NCI-H524 (cell line): ENCODE data around the gene FDXR.
"Not testable (repeated sequence)": the region's sequence is repeated elsewhere in the genome, so short reads cannot be mapped to it uniquely, and the experiment has no call there.

ENCODE experiments used
- DNase-seq, 2 experiments: peaks; one replicate each; lab custom pipeline; 2025; lab: John Stamatoyannopoulos, UW

Gene FDXR

DNA sequence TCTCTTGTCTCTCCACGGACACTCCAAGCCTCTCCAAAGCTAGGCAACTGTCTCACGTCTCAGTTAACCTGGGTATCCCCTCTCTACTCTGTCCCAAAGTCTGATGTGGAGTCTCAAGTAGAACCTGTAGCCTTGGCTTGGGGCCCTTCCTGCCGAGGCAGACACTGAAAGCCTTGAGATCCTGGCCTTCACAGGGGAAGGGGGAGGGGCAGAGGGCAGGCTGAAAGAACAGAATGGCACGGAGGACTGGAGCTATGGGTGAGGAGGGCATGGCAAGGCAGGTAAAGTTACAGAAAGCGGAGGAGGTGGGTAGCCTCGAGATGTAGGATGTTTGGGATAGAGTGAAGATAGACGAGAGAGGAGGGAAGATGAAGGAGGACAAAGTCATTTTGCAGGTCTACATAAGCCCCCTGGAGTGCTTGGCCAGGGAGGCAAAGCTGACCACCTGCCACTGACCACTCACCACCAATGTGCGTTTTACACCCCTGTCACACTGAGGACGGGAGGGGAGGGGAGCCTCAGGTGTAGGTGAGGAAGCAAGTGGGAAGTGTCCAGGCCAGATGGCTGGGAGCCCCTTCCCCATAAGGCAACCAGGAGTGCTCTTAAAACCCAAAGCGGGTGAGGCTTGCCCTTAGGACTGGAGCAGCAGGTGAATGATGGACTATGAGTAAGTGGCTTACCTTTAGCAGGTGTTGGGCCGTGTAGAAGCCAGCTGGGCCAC is 1.3 kb downstream of the FDXR start:
- no peak for DNase-seq

DNA sequence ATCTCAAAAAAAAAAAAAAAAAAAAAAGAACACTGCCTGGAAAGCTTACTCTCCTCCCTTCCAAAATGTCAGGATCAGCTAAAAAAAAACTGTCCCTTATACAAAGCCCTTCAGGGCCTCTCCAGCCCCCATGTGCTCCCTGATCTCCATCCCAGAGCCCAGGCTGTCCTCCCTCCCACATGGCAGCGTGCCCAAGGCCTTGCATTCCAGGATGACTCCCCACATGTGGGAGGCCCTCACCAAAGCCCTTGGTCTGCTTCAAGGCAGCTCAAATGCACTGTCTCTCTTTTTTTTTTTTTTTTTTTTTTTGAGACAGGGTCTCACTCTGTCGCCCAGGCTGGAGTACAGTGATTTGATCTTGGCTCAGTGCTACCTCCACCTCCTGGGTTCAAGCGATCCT is 2.3 kb downstream of the FDXR start:
- DNase-seq = no peak

DNA sequence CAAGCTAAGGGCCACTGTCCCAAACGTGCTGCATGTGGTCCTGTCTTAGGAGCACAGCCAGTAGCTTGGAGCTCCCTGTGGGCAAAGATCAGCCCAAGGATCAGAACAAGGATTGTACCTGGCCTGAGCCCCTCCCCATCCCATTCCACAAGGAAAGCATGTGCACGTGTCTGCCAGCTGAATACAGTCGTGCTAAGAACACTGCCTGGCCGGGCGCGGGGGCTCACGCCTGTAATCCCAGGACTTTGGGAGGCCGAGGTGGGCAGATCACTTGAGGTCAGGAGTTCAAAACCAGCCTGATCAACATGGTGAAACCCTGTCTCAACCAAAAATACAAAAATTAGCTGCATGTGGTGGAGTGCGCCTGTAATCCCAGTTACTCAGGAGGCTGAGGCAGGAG is 2.8 kb downstream of the FDXR start:
- not testable (repeated sequence) for DNase-seq

DNA sequence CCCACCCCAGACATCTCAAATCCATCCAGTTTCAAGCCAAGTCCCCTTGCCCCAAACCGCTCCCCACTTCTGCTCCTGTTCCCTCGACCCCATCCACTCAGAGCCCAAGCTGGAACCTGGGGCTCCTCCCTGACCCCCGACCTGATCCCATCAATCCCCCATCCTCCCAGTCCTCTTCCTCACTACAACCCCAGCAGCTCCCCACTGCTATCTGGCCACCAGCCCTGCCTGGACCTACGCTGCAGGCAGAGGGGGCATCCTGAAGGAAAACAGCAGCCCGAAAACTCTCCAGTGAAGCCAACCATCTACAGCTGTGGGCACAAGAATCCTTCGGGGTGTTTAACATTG is 3.9 kb downstream of the FDXR start:
- no peak for DNase-seq

DNA sequence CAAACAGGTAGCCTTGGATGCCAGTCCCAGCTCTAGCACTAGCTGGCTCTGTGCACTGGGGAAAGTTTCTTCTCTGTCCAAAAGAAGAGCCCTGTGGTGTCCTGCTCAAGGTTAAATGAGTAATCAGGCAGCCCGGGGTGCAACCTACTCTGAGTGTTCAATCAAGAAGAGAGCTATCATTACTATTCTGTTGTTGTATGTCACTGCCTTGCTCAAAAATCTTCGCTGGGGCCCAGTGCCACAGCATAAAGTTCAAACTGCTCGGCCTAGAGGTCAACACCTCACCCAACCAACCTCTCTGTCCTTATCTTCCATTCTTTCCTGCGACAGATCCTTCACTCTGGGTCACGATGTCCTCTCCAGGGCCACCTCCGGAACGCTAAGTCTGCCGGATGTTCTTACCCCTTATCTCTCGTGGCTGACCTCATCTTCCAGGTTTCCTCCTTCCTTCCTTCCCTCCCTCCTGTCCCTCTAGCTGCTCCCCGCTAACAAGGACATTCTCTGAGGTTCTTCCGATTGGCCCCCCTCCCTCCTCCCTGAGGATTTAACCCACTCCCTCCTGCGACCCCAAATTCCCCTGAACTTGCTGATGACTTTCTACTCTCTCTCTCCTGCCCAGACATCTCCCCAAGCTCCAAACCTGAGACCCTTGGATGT is 4.4 kb downstream of the FDXR start:
- DNase-seq = no peak

DNA sequence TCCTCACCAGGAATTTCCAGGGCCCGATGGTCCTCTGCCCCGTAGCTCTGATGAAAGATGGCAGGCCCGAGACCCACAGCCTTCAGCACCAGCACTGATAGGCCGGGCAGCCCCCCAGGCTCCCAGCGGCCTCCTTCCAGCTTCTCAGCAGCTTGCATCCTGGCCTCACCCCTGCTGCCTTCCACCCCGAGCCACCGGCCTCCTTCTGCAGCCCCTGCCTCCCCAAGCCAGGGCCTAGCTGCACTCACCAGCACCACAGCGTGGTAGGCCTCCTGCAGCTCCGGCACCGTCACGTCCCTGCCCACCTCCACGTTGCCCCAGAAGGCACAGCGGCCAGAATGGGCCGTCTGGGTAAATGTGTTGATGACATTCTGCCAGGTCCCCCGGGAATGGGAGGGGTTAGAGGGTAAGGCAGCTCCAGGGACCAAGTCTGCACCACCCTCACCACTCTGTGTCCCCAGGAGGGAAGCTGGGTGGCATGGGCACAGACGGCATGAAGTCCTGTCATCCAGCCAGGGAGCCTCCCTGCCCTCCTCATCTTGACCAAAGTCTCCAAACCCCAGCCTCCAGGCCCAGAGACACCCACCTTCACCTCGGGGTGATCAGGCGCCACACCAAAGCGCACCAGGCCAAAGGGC is 6.5 kb downstream of the FDXR start:
- no peak for DNase-seq

DNA sequence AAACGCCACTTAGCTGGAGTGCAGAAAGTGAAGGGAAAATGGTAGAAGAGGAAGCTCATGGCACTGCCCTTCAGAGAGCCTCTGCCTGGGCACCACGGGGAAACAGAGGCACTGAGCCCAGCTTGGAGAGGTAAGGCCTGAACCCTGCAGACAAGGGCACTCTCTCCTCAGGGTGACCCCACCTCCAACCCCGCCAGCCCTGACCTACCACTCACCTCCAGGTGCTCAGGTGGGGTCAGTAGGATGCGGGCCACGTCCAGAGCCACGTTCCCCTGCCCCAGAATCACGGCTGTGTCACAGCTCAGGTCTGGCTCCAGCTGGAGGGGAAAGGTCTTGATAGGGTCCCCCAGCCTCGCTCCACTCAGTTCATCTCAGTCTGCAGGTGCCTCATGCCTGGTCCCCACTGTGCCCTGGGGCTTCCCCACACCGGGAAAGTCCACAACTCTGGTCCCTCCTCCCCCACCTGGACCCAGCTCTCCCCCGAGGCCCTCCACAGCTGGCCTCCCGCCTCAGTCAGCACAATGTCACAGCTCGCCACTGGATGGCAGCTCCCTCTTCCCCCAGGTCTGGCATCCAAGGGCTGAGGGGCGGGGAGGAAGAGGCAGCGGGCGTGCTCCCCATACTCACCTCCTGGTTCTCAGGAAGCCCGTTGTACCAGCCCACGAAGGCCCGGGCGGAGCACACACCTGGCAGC is 7.1 kb downstream of the FDXR start:
- DNase-seq = peak in 1 of 2 experiments; percentile 37

DNA sequence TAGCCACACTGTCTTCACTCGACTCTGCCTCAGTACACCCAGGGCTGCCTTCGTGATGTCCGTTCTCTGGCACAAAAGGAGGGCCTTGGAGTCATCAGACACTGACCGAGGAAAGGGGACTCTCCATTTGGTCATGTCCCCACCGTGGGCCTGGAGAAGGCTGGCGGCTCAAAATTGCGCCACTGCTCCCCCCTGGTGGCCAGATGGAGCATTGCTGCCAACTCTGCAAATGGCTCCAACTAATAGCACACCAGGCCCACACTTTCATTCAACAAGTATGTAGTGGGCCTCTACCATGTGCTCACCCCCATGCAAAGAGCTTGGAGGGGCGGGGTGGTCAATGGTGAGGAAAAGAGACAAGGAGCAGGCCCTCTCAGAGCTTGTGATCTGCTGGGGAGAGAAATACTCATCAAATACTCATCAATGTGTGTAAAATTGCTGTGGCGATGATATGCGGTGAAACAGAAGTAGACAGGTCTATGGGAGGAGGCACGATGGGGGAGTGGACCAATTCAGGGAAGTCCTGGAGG is 7.9 kb downstream of the FDXR start:
- DNase-seq = peak; percentile 68 to 82

DNA sequence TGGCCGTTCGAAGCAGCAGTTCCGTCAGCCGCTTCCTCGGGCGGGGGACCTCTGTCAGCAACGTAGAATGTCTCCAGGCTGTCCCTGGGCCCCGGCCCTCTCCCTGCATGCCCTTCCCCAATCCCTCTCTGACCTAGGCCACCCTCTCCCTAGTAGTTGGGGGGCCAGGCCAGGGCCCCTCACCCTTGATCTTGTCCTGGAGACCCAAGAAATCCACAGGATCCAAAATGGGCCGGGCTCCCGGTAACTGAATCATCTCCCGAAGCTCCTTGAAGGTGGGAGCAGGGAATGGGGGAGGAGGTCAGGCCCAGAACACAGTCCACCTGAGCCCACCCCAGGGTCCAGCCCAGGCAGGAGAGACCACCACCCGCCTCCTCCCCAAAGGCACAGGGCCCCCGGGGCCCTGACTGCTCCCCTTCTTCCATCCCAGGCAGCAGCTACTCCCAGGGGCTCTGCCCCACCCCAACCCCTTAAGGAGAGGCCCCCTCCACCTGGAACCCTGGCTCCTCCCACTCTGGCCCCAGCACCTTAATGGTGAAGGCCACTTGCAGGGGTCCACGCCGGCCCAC is 8.4 kb downstream of the FDXR start:
- DNase-seq = no peak

DNA sequence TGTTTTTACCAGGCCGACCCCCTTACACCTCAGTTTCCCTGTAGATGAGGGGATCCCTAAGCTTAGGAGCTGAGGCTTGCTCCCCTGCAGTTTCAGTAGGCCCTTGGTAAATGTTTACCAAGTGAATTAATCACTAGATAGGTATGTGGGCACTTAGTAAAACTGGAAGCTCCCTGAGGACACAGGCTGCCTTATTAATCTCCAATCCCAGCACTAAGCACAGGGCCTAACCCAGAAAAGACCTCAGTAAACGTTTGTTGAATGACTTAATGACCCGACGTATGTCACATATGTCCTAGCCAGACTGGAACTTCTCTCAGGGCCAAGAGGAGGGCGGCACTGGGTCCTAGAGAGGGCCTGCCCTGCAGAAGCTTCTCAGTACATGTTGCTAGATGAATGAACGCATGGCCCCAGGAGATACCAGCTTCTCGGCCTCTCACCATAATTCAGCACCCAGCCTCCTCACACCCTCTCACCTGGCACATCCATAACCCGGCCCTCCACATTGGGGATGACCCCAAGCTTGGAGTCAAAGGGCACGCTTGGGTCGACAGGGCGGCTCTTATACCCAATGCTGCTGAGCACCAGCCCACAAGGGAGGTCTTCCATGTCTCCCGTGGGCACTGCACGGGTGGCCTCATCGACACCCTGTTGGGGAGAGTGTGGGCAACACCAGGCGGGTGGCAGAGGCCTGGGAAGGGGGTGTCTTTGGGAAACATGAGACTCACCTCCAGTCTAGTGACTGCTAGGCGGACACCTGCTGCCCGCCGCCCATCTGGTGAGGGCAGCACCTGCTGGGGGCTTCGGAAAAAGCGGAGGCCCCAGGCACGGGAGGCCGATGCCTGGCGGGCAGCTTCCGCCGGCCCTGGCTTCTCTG is 9.1 kb downstream of the FDXR start:
- no peak for DNase-seq

DNA sequence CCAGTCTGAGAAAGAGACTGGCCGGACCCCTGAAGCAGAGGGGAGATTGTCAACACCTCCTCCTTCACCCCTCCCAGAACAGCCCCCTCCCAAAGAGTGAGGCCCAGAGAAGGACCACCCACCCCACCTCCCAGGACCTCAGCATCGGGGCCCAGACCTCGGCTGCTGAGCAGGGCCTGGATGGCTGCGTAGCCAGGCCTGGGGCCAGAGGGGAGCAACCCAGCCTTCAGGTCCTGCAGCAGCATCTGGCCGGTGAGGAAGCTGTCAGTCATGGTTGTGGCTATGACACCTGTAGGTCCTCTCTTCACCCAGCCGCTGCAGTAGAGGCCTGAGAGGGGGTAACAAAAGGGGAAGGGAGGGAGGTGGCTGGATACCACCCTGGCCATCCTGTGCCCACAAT is 9.9 kb downstream of the FDXR start:
- no peak for DNase-seq

DNA sequence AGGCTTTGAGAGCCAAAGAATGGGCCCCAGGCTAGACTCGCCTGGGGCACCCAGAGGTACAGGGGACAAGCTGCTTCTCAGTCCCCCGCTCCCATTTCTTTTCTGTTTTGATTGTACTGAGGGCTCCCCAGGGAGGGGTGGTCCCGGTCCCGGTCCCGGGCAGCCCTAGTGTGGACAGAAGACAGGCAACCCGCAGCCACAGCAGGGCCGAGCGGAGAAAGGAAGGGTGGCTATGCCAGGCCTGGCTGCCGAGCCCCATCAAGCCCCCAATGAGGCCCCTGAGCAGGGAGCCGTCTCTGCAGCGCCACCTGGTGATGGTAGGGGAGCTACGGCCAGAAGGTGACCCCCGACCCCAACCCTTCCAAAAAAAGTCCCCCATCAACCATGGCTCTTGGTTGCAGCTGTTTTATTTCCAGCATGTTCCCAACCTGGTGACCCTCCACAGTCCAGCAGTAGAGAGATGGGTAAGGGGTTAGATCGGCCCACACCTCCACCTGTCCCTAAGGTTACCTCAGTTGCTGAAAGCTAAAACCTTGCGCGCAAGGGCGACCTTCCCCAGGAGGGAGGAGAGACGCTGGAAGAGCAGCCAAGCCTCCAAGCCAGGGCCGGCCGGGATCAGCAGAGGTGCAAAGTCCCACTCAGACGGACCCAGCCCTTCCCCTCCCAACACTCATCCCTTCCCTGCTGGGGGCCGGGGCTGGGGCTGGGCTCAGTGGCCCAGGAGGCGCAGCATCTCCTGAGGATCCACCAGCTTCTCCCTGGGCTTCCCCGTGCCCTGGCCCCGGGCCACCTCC is 10.5 kb downstream of the FDXR start:
- peak; percentile 68 to 81 for DNase-seq

DNA sequence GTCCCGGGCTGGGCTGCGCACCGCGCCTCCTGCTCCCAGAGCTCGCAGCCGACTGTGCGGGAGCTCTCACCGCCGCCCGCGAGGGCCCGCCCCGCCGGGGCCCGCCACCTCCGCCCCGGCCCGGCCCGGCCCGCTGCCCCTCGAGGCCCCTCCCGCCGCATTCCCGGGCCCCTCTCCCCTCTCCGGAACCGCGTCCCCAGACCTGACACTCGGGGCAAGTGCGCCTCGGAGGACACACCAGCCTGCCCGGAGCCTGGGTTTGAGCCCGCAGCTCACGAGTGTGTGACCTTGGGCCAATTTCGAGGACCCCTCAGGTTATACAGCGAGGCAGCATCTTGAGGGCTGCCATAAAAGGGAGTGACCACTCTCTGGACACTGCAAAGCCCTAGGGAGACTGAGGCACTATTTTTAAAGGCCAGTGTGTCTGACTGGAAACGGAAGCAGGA is 11.1 kb downstream of the FDXR start:
- DNase-seq = no peak

DNA sequence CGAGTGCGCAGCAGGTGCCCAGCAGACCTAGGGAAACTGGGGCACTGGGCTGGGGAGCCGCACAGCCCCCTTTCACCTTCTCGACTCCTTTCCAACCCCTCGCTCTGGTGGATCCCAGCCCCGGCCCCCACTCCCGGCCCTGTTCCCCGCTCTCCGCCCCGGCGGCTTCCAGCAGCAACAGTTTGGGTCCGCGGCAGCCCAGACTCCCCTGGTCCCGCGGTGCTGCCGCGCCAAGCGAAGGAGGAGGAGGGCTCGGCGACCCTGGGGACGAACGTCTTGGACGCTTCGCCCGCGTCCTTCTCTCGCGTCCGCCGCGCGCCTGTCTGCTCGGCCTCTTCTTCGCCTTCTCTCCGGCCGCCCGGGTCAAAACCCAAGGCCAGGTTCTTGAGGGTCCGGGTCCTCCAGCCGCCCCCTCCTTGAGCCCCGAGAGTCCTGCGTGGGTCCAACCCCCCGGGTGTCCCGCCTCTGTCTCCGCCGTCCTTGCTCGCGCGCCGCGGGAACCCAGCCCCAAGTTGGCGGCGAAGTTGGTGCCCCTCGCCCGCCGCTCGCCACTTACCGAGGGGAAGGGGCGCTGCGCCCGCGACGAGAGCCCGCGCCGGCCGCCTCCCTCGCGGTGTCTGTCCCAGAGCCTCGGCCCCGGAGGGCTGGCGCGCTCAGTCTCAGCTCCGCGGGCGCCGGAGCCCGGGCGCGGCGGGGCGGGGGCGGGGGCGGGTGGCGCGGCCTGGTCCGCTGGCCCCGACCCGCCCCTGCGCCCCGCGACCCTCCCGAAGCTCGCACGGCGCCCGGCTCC is 11.7 kb downstream of the FDXR start:
- DNase-seq = peak; percentile 26 to 43

DNA sequence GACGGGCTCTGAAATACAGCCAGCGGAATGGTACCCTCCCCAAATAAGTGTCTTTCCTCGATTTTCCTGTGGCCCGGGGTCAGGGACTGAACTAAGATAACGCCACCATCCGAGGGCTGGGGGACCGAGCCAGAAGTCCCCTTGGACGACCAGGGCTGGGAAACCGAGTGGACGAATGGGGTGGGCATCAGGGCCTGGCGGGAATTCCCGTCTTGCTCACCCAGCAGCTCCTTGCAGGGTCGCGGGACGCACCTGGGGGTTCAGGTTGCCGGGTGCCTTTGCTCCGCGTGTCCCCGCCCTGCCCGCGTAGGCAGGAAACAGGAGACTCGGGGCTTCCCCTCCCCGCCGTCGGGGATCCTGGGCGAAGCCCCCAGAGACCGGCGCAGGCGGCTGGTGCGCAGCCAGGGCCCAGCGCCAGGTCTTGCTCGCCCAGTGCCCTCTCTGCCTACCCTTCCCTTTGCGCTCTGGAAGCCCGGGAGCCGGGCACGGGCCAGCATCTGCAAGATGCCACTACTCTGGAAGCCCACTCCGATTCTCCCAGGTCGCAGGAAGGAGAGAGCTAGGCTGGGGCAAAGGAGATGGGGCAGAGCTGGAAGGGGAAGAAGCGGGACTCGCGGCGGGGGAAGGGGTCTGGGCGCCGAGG is 12.4 kb downstream of the FDXR start:
- peak; percentile 39 to 56 for DNase-seq

DNA sequence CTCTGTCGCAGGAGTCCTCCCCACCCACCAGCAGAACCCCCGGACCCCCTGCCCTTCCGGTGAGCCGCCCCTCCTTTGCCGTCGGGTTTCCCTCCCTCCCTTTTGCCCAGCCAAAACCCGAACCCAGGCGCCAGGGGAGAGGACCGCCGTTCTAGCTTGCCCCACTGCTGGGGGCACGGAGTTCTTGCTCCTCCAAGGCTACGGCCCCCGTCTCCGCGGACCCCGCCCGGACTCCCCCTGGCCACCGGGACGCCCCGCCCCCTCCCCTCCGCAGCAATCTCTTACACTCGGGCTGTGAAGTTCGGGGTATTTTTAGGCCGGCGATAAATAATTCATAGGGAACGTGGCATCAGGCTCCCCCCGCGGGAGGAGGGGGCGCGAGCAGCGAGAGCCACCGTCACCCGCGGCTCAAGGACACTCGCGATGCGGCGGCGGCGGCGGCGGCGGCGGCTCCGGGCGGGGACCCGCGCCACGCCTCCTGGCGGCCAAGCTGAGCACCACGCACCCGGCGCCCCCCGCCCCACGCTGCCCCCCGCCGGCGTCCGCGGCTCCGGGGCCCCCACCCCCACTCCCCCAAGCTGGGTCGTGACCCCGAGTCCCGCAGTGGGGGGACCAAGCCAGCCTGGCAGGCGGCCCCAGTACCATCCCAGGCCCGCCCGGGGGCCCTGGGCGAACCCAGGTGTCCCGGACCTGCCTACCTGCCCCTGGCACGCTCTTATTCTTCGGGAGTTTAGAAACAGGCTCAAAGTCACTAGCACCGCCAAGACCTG is 13.2 kb downstream of the FDXR start, which contains the start of gene GRIN2C:
Gene GRIN2C, minus strand, starts transcription at position 427 of the 770 bp plus-strand sequence. CDS start 4,793 bp downstream, outside the sequence.
- peak in 1 of 2 experiments; percentile 42 for DNase-seq

DNA sequence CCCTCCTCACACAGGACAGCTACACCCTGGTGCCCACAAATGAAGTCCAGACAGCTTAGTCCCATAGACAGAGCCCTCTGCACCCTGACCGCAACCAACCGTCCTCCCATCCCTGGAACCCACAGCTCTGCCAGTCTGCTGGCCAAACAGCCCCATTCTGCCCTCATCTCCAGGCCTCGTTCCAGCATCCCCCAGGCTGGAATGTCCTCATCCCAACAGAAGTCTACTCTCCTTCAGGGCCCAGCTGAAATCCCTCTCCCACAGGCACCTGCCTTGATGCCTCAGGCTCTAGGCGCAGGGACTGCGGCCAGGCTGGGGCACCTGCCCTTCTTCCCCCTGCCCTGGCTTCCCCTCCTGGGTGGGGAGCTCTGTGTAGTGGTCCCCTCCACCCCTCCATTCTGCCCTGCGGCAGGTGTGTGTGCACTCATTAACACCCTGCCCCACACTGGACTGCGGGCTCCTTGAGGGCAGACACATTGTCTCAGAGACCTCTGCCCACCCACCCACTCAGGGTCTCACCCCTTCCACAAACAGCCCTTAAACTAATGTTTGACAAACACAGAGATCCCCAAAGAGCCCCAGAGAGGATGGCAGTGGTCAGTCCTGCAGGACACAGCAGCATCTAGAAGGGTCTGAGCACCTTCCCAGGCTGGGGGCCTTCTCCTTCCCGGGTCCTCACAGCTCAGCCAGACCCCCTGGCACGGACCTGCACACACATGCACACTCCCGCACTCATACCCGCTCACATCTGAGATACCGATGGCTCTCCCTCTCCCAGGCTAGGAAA is 13.9 kb downstream of the FDXR start:
- no peak for DNase-seq
